Testis (tissue), 3 donors: ENCODE results near the gene STXBP5L. TPM values are rescaled to one million over a fixed set of nuclear protein-coding genes. Genes with fewer than 3 reads are reported as not detected.
"Not testable (repeated sequence)": the region's sequence is repeated elsewhere in the genome, so short reads cannot be mapped to it uniquely, and the experiment has no call there.

ENCODE experiments used
- DNase-seq: peaks from one replicate; pipeline ENCODE4 v3.0.0-alpha.2; 2019
- H3K27ac ChIP-seq, 2 donors: fragments of 200-600 bp; sonication (generic); one replicate each; pipeline ENCODE4 v1.5.1; 2019
- H3K27me3 ChIP-seq: fragments of 200-600 bp; sonication (generic); one replicate; pipeline ENCODE4 v1.5.1; 2019
- H3K36me3 ChIP-seq: fragments of 200-600 bp; sonication (generic); one replicate; pipeline ENCODE4 v1.5.1; 2017; ENCODE audit warnings: low read depth; ENCODE audit errors: missing control alignments
- H3K4me1 ChIP-seq: fragments of 200-600 bp; sonication (generic); one replicate; pipeline ENCODE4 v1.5.1; 2019
- H3K4me3 ChIP-seq, 2 donors: fragments of 200-600 bp; sonication (generic); one replicate each; pipeline ENCODE4 v1.5.1; 2017 to 2019
- H3K9me3 ChIP-seq: fragments of 200-600 bp; sonication (generic); one replicate; pipeline ENCODE4 v1.5.1; 2017
- CTCF ChIP-seq, 3 experiments: fragments of 450-650 bp in 2 of 3; fragments of 200-600 bp in 1 of 3; sonication (generic) in 1 of 3; IDR thresholded peaks; one replicate each; pipeline ENCODE4 v1.5.1; 2016 to 2019; ENCODE audit warnings: antibody characterized with exemption in 3 of 3, mild to moderate bottlenecking in 2 of 3, moderate library complexity in 1 of 3
- POLR2A ChIP-seq: fragments of 450-650 bp; IDR thresholded peaks from one replicate; pipeline ENCODE4 v1.6.1; 2017; ENCODE audit warnings: antibody characterized with exemption, mild to moderate bottlenecking, moderate library complexity
- WGBS, 2 donors: methylation state at CpG; one replicate each; pipeline ENCODE4 v1.1.5; 2018; 5-methylcytosine and 5-hydroxymethylcytosine counted together
- intact Hi-C: fragments of 100-400 bp; cut with DNase I; formaldehyde crosslinking; loops from one replicate; pipeline ENCODE4 v1.15.1; 2023; ENCODE audit warnings: low total_unique reads
- polyA plus RNA-seq: library from polyadenylated mRNA; stranded (reverse); fragments of 350-450 nt; fragmentation: Illumina TruSeq; extraction: RNeasy Lipid Tissue Mini Kit (QIAGEN cat#74804); gene quantifications from one replicate; pipeline ENCODE4 v1.2.3, GENCODE V29; 2014; ENCODE audit warnings: low read depth, low replicate concordance; ENCODE audit not compliant: insufficient read depth
- total RNA-seq, 2 donors: library from RNA; depleted of rRNA; stranded (reverse); fragments of >200 nt; gene quantifications; one replicate each; pipeline ENCODE4 v1.2.3, GENCODE V29; 2016

Gene STXBP5L
- total and polyA plus RNA-seq, 3 donors from 2014 or later = 2.3 to 12.1 (median 10.0) TPM

- H3K27ac ChIP-seq = no peak overlapping the region
- TF ChIP-seq POLR2A (no peak), CTCF (IDR thresholded peaks at IDR 0.05) (no peak)
- intact Hi-C loops = loop anchor here (5.0 kb wide), 1 partner anchor 33 kb away; no protein-coding TSS in a partner anchor
- no peak for DNase-seq
- H3K4me1 ChIP-seq = no peaks in the 10 kb centered on the region
- H3K36me3 ChIP-seq = no peaks in the 10 kb centered on the region
- no peak overlapping the region for H3K4me3 ChIP-seq
- 80% methylated on average over 1 of the region's 1 CpG; no CpG with 5 or more reads in 1 of the 2 donors for WGBS, 2 donors
- no peaks in the 10 kb centered on the region for H3K27me3 ChIP-seq
- H3K9me3 ChIP-seq = no peaks in the 10 kb centered on the region
These were observed 422.1 kb downstream of the STXBP5L start for GRCh38 chr3:121330118-121330517.

DNA sequence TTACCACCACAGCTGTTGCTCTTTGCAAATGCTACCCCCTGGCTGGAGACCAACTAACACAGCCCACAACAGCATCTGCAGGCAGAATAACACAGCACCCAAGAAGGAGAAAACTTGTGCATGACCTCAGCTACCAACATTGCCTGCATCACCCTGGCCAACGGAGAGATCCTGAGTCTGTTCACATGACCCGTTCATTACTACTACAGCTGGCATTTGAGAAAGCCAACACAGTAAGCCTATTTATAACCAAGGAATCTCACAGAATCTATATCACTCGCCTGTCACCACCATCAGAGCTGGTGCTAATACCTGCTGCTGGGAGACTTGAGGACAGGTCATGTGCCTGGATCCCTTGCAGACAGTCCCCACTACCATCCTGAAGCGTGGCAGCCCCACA lies 422.6 kb downstream of the STXBP5L start:
- intact Hi-C loops = loop anchor here (5.0 kb wide), 1 partner anchor 33 kb away; no protein-coding TSS in a partner anchor
- Histone ChIP-seq H3K9me3 (no peaks in the 10 kb centered on the region), H3K27ac (no peak overlapping the region), H3K36me3 (no peaks in the 10 kb centered on the region), H3K4me1 (no peaks in the 10 kb centered on the region), H3K27me3 (no peaks in the 10 kb centered on the region), H3K4me3 (no peak overlapping the region)
- DNase-seq = no peak
- 80 to 88% methylated on average over 4 of the region's 4 CpGs for WGBS, 2 donors
- TF ChIP-seq CTCF (IDR thresholded peaks at IDR 0.05) (no peak), POLR2A (no peak)

- intact Hi-C loops, DNase-seq, H3K27ac ChIP-seq, H3K36me3 ChIP-seq, H3K4me3 ChIP-seq, H3K9me3 ChIP-seq, H3K27me3 ChIP-seq, H3K4me1 ChIP-seq: not testable (repeated sequence)
- WGBS, 2 donors = 88 to 94% methylated on average over 5 of the region's 5 CpGs
These were observed 448.0 kb downstream of the STXBP5L start for GRCh38 chr3:121355960-121356359.

- H3K4me1 ChIP-seq = no peaks in the 10 kb centered on the region
- no peak for TF ChIP-seq POLR2A
- no peak for TF ChIP-seq CTCF (IDR thresholded peaks at IDR 0.05)
- no peaks in the 10 kb centered on the region for H3K36me3 ChIP-seq
- no peak overlapping the region for H3K4me3 ChIP-seq
- H3K27ac ChIP-seq = no peak overlapping the region
- no peaks in the 10 kb centered on the region for H3K27me3 ChIP-seq
- 57 to 66% methylated on average over 1 to 2 of the region's 2 CpGs for WGBS, 2 donors
- intact Hi-C loops = no loop called here
- H3K9me3 ChIP-seq = no peaks in the 10 kb centered on the region
- no peak for DNase-seq
These were observed 454.2 kb downstream of the STXBP5L start for GRCh38 chr3:121362035-121362734.

DNA sequence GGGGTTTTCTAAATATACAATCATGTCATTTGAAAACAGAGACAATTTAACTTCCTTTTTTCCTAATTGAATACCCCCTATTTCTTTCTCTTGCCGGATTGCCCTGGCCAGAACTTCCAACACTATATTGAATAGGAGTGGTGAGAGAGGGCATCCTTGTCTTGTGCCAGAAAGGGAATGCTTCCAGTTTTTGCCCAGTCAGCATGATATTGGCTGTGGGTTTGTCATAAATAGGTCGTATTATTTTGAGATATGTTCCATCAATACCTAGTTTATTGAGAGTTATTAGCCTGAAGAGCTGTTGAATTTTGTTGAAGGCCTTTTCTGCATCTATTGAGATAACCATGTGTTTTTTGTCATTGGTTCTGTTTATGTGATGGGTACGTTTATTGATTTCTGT lies 480.3 kb downstream of the STXBP5L start:
- H3K9me3 ChIP-seq, H3K36me3 ChIP-seq, H3K27ac ChIP-seq, DNase-seq, H3K27me3 ChIP-seq, H3K4me3 ChIP-seq, intact Hi-C loops, H3K4me1 ChIP-seq: not testable (repeated sequence)
- WGBS, 2 donors = 83 to 84% methylated on average over 3 of the region's 3 CpGs

DNA sequence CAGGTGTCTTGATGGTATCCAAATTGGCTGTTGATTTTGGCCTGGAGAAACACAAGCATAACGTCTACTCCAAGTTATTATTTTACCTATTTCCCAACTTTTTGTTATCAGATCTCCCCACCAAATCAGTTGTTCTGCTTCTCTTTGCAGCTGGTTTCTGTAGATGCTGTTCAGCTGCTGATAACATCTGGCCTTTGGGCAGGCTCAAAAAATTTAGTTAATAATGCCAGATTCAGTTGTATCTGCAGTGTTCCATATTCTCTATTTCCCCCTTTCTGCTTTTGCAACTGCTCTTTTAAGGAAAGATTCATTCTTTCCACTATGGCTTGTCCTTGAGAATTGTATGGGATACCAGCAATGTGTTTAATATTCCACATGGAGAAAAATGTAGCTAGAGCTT lies 488.0 kb downstream of the STXBP5L start:
- 0% methylated on average over 1 of the region's 1 CpG; no CpG with 5 or more reads in 1 of the 2 donors for WGBS, 2 donors
- H3K4me1 ChIP-seq, H3K36me3 ChIP-seq, H3K4me3 ChIP-seq, H3K27me3 ChIP-seq, H3K27ac ChIP-seq, DNase-seq, H3K9me3 ChIP-seq, intact Hi-C loops: not testable (repeated sequence)

GRCh38 chr3:121398051-121398450 lies 490.0 kb downstream of the STXBP5L start:
- H3K4me3 ChIP-seq, DNase-seq, H3K36me3 ChIP-seq, intact Hi-C loops, H3K27ac ChIP-seq, H3K9me3 ChIP-seq, H3K4me1 ChIP-seq, H3K27me3 ChIP-seq: not testable (repeated sequence)
- WGBS, 2 donors = 79 to 82% methylated on average over 8 of the region's 8 CpGs
